ENCODE data around the gene MAP7.
A peak's percentile ranks its signal among the peaks of the same experiment; 100 is the strongest.
"Not testable (repeated sequence)": the region's sequence is repeated elsewhere in the genome, so short reads cannot be mapped to it uniquely, and the experiment has no call there.

The MAP7 gene

DNA sequence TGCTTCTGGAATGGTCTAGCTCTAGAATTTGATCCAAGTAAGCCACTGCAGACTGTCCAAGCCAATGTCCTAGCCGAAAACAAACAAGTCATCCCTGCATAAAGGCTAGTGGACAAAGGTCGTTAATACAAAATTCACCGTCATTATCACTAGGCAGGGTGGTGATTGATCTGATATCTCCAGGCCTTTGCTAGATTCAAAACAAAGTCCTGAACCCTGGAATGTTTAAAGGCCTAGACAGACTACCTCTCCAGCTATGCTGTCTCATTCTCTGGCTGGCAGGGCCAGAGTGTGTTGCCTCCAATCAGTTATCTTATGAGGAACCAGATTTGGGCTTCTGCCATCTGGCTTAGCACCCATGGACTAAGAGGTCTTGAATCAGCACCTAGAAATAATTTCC is 38.3 kb downstream of the MAP7 start:
- in situ Hi-C loops (cut with MboI; ENCODE audit: low pct_unique_long_range_greater_than_20kb, low sequenced_read_pairs): no loop called here

DNA sequence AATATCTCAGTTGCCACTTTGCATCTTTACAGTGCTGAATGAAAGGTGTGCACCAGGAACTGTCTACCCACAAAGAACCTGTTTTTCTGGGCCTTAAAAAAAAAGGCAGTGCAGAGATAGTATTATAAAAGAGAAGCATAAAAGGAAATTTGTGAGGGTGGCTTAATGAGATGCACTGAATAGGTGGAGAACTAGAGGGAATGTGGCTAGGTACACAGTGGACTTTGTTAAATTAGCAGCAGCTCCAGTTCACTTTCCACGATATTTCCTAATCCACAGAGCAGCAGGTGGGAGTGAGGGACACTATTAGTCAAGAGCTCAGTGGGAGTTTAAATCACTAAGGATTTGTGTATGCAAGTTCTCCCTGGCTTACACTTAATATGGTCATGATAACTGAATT is 38.8 kb downstream of the MAP7 start:
- in situ Hi-C loops (cut with MboI; ENCODE audit: low pct_unique_long_range_greater_than_20kb, low sequenced_read_pairs): no loop called here
- no peak for DNase-seq

More for the DNA sequence above, 38.3 kb downstream of the MAP7 start:
- no peak for DNase-seq

DNA sequence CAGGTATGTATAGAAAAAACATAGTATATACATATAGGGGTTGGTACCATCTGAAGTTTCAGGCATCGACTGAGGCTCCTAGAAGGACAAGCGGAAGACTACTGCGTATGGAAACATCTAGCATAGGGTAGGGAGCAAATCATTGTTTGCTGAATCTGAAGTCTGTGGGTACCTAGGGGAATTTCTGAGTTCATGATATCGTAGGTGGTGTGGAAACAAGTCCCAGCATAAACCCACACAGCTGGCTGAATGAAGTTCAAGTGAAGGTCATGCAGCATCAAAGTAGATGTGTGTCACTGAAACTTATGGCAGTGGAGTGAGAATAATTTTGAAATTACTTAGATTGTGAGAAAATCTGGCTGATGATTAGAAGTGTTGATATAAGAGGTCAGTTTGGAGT is 39.4 kb downstream of the MAP7 start:
- in situ Hi-C loops (cut with MboI; ENCODE audit: low pct_unique_long_range_greater_than_20kb, low sequenced_read_pairs): no loop called here

DNA sequence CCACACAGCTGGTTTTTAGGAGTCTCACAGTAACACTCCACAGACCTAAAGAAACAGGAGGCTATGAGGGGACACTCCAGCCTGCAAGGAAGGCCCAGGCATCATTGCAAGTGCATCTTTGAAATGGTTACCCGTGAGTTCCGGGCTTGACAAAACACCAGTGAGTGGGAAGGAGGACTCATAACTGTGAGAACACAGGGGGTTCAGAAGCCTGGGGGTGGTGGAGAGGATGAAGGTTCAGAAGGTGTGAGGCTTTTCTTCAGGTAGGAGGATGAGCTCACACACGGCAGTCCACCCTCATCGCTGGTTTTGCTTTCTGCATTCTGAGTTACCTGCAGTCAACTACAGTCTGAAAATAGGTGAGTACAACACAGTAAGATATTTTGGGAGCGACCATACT is 39.9 kb downstream of the MAP7 start:
- in situ Hi-C loops (cut with MboI; ENCODE audit: low pct_unique_long_range_greater_than_20kb, low sequenced_read_pairs): no loop called here
- no peak for DNase-seq

More for the DNA sequence above, 39.4 kb downstream of the MAP7 start:
- DNase-seq: no peak

DNA sequence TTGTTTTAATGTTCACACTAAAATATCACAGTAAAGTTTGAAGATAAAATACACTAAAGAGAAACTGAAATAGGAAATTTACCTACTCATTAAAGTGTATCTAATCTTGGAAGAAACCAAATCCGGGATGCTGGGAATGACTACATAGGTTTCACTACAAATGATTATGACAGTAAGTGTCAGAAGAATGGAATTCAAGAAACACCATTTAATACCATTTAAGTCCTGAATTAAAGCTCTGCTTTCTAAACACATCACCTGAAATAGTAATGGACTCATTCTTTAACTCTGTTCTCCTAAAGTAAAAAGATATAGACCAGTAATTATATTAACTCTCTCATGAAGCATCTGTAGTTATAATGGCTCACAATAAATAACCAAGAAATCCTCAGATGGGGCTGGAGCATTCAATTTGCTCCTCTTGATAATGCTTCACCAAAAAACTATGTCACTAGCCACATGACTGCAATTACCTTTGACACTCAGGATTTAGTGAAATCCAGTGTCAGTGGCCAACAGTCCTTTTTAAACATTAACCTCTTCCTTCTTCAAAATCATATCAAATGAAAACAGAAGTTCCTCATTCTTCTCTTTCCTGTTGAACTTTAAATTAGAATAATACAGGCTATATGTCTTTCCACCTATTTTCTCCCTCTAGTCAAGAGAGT is 41.4 kb downstream of the MAP7 start:
- peak; percentile 74 for DNase-seq
- in situ Hi-C loops (cut with MboI; ENCODE audit: low pct_unique_long_range_greater_than_20kb, low sequenced_read_pairs): no loop called here

DNA sequence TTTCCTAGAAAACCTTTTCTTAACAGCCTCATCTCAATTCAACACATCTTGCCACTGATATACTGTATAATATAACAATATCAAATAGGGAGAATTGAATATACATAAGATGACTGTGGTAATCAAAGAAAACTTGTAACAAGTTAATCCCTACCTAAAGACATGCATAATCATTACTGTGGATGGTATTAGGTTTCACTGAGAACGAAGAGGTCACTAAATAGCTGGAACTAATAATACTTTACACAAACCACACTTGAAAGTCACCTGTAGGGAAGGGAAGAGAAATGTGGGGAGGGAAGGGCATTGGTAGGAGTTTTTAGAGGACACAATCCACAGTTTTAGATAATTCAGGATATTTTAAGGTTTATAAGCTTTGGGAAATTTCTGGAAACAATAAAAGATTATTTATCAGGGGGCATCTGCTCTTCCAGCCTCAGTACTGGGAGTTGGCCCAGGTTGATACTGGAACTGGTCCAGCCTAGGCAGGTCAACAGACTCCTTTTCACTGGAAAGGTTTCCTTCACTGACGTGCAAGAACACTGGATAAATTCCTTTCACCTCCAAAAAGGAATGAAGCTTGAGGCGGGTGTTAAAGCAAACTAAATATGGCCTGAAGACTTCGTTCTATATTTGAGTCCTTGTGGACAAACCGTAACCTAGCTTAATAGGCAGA is 44.0 kb downstream of the MAP7 start:
- in situ Hi-C loops (cut with MboI; ENCODE audit: low pct_unique_long_range_greater_than_20kb, low sequenced_read_pairs): no loop called here
- DNase-seq: no peak

DNA sequence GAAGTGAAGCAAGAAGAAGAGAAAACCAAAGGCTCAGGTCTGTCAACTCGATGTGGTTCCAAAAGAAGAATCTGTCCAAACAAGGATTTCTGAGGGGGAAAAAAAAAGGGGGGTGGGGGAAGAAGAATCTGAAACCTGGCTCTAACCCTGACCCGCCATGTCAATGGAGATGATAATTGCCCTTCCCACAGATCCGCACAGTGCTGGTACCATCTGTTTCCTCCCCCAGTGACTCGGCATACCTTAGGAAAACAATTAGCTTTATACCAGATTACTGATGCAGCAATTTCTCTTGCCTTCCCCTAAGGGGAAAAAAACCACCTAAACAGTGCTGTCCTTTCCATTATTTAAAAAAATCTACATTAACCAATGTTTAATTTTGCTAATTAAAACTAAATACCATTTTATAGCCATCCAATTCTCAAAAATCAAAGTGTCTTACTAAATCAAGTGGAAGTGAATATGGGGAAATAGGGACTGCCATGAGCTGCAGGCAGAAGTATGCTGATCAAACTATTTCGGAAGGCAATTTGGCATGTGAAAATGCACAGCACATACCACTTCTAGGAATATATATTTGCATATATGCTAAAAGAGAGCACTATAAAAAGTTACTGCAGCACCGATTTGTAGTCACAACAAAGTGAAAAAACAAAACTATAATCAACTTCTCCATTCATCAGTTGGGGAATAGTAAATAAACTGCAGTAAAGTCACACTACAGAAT is 46.8 kb downstream of the MAP7 start:
- in situ Hi-C loops (cut with MboI; ENCODE audit: low pct_unique_long_range_greater_than_20kb, low sequenced_read_pairs): no loop called here
- DNase-seq: peak; percentile 86

DNA sequence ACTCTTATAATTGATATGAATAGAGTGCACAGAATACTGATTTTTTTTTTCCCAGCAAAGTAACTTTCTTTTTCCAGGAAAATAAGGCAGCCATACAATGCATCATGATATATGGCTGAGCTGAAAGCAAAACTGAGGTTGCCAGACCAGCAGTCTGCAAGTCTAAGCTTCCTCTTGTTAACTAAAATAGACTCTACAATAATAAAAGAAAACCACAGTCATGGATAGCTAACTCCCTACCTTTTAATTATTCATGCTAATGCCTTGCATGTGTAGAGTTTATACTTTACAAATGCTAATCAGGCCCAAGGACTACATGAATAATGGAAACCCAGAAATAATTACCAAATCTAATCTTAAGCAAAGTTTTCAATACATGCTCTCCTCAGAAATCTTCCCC is 47.4 kb downstream of the MAP7 start:
- DNase-seq: peak; percentile 67
- in situ Hi-C loops (cut with MboI; ENCODE audit: low pct_unique_long_range_greater_than_20kb, low sequenced_read_pairs): no loop called here

DNA sequence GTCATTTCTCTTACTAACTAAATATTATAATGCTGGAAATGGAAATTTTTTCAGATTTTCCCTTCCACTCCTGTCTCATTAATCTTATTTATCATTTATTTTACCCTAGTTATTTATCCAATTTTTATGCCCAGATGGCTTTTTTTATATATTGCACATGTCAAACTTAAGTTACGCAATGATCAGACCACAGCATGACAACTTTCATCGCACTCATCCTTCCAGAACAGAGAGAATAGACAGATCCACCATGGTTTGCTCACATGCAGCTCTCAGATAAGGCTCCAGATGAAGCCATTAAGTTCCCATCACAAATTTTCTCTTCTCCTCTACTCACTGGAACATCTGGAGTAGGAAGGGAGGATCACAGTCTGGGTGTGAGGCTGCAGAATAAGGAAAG is 48.7 kb downstream of the MAP7 start:
- in situ Hi-C loops (cut with MboI; ENCODE audit: low pct_unique_long_range_greater_than_20kb, low sequenced_read_pairs): no loop called here
- DNase-seq: peak; percentile 58

DNA sequence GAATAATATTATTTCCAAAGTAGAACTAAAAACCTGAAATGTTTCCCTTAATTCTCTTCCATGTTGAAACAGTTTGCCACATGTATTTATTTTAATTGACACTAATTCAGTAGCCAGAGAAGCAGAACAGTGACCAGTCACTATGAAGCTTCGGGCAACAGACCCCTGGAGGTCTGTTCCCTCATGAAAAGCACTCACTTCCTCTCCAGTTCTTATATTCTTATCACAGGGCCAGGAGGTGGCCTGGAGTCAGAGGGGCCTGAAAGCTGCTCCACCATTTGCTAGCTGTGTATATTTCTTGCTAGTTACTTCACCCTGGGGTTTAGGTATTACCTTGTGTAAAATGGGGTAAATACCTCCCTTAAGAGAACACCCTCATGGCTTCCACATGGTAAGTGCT is 49.1 kb downstream of the MAP7 start:
- peak; percentile 45 for DNase-seq
- in situ Hi-C loops (cut with MboI; ENCODE audit: low pct_unique_long_range_greater_than_20kb, low sequenced_read_pairs): no loop called here

DNA sequence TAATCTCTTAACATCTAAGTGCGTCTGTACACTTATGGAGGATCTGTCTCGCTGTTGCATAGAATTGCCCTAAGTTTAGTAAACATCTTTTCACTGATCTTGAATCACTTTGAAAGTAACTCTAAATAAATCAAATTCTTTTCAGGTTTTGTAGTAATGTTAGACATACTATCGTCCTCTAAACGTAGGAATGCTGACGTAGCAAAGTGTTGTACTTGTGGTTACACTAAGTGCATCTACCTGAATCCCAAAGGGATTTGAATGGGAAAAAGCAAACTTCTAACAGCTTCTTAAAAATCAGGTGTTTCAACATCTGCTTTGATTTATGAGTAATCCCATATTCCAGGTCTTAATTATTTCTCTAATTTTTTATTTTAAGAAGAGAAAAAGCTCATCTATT is 49.8 kb downstream of the MAP7 start:
- no peak for DNase-seq
- in situ Hi-C loops (cut with MboI; ENCODE audit: low pct_unique_long_range_greater_than_20kb, low sequenced_read_pairs): no loop called here

DNA sequence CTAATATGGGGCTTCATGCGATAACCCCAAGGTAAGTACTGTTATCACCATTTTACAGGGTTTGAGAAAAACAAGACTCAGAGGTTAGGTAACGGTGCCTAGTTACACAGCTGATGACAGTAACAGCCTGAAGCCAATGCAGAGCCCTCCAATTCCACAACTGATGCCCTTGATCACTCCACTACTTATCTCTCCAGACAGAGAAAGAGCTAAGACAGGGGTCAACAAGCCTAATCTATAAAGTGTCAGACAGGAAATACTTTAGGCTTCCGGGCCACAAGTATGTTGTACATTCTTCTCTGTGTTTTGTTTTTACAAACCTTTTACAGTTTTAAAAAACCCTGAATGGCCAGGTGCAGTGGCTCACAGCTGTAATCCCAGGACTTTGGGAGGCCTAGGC is 50.9 kb downstream of the MAP7 start:
- DNase-seq: peak; percentile 19
- in situ Hi-C loops (cut with MboI; ENCODE audit: low pct_unique_long_range_greater_than_20kb, low sequenced_read_pairs): no loop called here

DNA sequence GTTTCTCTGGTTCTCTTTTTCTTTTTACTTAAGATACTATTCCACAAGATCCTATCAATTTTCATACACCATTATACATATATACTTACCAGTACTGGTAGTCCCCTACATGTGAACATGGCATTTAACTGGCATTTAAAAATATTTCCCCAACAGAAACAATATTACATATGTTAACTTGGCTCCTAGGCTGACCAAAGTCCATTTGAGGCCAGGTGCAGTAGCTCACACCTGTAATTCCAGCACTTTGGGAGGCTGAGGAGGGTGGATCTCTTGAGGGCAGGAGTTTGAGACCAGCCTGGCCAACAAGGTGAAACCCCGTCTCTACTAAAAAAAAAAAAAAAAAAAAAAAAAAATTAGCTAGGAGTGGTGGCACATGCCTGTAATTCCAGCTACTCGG is 53.8 kb downstream of the MAP7 start:
- DNase-seq; in situ Hi-C loops (cut with MboI; ENCODE audit: low pct_unique_long_range_greater_than_20kb, low sequenced_read_pairs): not testable (repeated sequence)

DNA sequence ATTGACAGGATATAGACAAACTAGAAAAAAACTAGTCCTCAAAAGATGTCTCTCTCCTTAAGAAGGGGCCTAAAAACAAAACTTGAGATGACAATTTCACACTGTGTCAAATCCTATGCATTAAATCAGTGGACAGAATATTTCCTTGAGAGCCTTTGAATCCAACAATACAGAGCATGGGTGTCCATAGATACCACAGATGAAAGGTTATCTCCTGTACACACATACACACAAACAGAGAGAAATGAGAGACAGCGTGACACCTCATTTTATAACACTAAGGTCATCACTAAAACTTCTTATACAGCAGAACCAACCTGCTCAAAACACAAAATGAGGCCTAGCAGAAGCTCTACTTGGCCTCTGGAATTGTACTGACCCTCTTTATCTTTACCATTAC is 55.5 kb downstream of the MAP7 start:
- in situ Hi-C loops (cut with MboI; ENCODE audit: low pct_unique_long_range_greater_than_20kb, low sequenced_read_pairs): no loop called here
- no peak for DNase-seq

DNA sequence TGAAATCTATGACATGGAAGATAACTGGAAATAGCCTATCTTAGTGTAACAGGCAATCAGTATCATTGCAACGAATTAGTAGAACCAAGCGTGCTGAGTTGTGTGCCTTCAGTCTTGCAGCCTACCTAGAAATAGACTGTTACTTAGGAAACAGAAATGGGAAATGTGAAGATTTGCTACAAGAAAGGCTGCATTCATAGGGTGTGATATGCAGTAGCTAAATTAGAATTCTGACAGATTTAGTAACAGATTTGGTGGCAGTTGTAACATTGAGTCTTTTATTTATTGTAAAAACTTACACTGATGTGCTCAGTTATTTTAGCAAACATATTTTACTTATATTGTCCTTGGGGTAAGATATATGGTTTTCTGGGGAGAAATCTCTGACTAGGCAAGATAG is 56.2 kb downstream of the MAP7 start:
- no peak for DNase-seq
- in situ Hi-C loops (cut with MboI; ENCODE audit: low pct_unique_long_range_greater_than_20kb, low sequenced_read_pairs): no loop called here

DNA sequence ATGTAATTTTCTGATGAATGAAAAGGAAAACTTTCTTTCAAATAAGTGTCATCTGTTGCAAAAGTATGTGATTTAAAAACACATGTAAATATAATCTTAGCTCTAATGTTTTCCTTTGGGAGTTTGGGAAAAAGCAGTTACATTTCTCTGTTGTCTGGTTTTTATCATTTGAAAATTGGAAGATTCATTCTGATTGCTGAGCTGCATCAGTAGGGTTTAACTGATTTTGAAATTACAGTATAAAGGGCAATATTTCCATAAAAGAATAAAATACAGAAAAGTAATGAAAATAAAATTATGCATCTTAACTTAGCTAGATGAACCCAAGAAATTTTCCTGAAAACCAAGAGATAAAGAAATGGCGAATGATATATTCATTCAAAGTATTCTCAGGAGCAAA is 57.8 kb downstream of the MAP7 start:
- DNase-seq: no peak
- in situ Hi-C loops (cut with MboI; ENCODE audit: low pct_unique_long_range_greater_than_20kb, low sequenced_read_pairs): no loop called here

DNA sequence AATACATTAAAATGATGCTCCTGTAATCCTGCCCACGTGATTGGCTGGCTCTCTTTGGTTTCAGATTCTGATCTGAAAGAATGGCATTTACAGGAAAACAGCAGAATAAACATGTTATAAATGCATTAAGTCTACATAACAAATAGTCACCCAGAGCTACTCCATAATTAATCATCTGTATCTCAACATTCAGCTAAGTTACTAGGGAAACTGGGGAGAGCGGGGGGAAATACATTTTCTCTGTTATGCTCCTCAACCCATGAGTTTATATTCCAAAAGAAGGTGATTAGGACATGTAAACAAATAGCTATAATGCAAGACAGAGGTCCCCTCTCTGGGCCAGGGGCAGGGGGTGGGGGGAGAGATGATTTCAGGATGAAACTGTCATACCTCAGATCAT is 58.5 kb downstream of the MAP7 start:
- in situ Hi-C loops (cut with MboI; ENCODE audit: low pct_unique_long_range_greater_than_20kb, low sequenced_read_pairs): no loop called here
- DNase-seq: no peak

DNA sequence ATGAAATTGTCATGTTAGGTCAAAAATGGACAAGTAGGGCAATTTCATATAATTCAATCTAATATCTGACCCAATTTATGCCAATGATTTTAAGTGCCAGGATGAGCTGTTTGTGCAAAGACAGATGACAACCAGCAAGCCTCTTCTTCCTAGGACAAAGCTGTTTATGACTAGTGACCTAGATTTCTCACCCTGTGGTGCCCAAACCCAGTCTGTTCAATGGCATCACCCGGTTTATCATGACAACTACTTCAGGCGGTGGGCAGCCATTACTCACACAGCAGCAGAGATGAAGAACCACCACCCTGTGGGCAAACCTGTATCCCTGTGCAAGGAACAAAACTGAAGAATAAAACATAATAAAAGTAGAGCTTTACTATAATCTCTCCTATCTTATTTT is 59.0 kb downstream of the MAP7 start:
- in situ Hi-C loops (cut with MboI; ENCODE audit: low pct_unique_long_range_greater_than_20kb, low sequenced_read_pairs): no loop called here
- no peak for DNase-seq

DNA sequence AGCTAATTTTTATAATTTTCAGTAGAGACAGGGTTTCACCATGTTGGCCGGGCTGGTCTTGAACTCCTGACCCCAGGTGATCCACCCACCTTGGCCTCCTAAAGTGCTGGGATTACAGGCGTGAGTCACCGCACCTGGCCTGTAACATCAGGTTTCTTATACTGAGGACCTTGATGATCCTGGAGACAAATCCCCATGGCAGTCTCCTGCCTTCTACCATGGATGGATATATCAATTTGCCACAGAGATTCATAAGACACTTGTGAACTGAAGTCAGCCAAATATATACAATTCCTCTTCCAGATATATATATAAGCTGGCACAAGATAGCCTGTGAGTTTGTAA is 60.6 kb downstream of the MAP7 start:
- in situ Hi-C loops (cut with MboI; ENCODE audit: low pct_unique_long_range_greater_than_20kb, low sequenced_read_pairs); DNase-seq: not testable (repeated sequence)

DNA sequence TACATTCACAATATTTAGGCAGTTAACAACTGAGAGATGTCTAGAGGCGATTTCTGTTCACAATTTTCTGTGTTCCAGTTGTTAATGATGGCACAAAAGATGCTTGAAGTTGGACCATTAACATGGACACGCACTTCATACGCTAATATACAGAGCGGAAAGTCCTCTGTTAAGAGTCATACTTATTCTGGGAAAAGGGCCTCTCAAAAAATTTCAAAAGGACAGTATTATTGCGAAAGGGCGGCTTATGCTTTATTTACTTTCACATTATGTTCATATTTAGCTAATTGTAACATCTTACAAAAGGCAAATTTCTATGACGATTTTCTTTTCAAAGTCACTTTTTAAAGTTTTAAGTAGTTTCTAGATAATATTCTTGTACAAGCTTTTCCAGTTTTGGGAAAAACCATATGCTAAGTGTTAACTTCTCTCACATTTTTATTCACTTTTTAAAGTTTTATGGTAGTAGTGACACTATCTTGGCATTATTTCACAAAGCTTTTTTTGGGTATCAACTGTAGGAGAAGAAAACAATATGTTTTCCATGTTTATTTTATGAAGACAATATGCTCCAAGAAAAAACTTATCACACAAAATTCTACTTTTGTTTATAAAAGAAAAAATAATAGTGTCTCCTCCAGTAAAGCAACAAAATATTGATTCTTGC is 62.3 kb downstream of the MAP7 start:
- no peak for DNase-seq
- in situ Hi-C loops (cut with MboI; ENCODE audit: low pct_unique_long_range_greater_than_20kb, low sequenced_read_pairs): no loop called here
